Stimulated activated CD8-positive, alpha-beta memory T cell treated with anti-CD3 and anti-CD28 coated beads, Interleukin-15, amount 100 ng/mL, for 24 hours (primary cell): Measurements from ENCODE around the gene CDH4.

Experiments used
- DNase-seq: peaks from one replicate; pipeline ENCODE4 v3.0.0-alpha.2; 2020; ENCODE audit warnings: low read depth

CDH4 gene

GRCh38 chr20:61897401-61898295, 645.6 kb downstream of the CDH4 start:
- no peak for DNase-seq

GRCh38 chr20:61898405-61898804, 646.3 kb downstream of the CDH4 start:
- no peak for DNase-seq

- no peak for DNase-seq
Observed at GRCh38 chr20:61900011-61900944, 648.2 kb downstream of the CDH4 start.

GRCh38 chr20:61900945-61901293, 648.9 kb downstream of the CDH4 start:
- no peak for DNase-seq

GRCh38 chr20:61901392-61902220, 649.5 kb downstream of the CDH4 start:
- no peak for DNase-seq

- DNase-seq, result no peak
Observed at GRCh38 chr20:61902221-61902869, 650.3 kb downstream of the CDH4 start.

GRCh38 chr20:61903575-61904340, 651.7 kb downstream of the CDH4 start:
- no peak for DNase-seq

- no peak for DNase-seq
Observed at GRCh38 chr20:61904456-61904855, 652.4 kb downstream of the CDH4 start.

- no peak for DNase-seq
Observed at GRCh38 chr20:61905781-61906523, 653.9 kb downstream of the CDH4 start.

- no peak for DNase-seq
Observed at GRCh38 chr20:61907081-61907891, 655.2 kb downstream of the CDH4 start.

GRCh38 chr20:61908057-61909026, 656.3 kb downstream of the CDH4 start:
- no peak for DNase-seq

GRCh38 chr20:61909028-61909427, 657.0 kb downstream of the CDH4 start:
- no peak for DNase-seq

- no peak for DNase-seq
Observed at GRCh38 chr20:61909821-61910220, 657.8 kb downstream of the CDH4 start.

- DNase-seq, result no peak
Observed at GRCh38 chr20:61911824-61912223, 659.8 kb downstream of the CDH4 start.

- DNase-seq, result no peak
Observed at GRCh38 chr20:61912665-61913422, 660.8 kb downstream of the CDH4 start.

- no peak for DNase-seq
Observed at GRCh38 chr20:61913423-61914225, 661.6 kb downstream of the CDH4 start.
